Measurements from ENCODE around the gene D2HGDH. TPM values are rescaled to one million over a fixed set of nuclear protein-coding genes. Genes with fewer than 3 reads are reported as not detected.
"Not testable (repeated sequence)": the region's sequence is repeated elsewhere in the genome, so short reads cannot be mapped to it uniquely, and the experiment has no call there.

D2HGDH gene
- total RNA-seq, 1 donor from 2014 or later, result 10.0 TPM

GRCh38 chr2:241759067-241759807 lies 24.8 kb downstream of the D2HGDH start:
- Histone ChIP-seq H3K9ac (ENCODE audit: low read length) (no peak overlapping the region), H3K4me1 (ENCODE audit: insufficient read depth, low read length) (no peaks in the 10 kb centered on the region), H3K4me2 (ENCODE audit: low read length) (no peak overlapping the region), H4K20me1 (ENCODE audit: insufficient read depth, low read length) (peaks cover 12% of the 10 kb centered on the region), H3K4me3 (ENCODE audit: insufficient read depth, low read depth, low read length) (no peak overlapping the region), H3K9me3 (ENCODE audit: insufficient read depth, low read depth, low read length) (peaks cover 3% of the 10 kb centered on the region), H3K36me3 (ENCODE audit: insufficient read depth, low read length) (no peaks in the 10 kb centered on the region), H3K79me2 (ENCODE audit: insufficient read depth, low read length) (no peaks in the 10 kb centered on the region), H2AFZ (ENCODE audit: low read depth, low read length) (no peak overlapping the region), H3K27ac (ENCODE audit: low read depth, low read length) (no peak overlapping the region), H3K27me3 (ENCODE audit: insufficient read depth, low read length) (no peaks in the 10 kb centered on the region)
- no peak overlapping the region for H3K27ac Mint-ChIP-seq (ENCODE audit: unreplicated experiment)
- no peak overlapping the region for H3K4me3 Mint-ChIP-seq (ENCODE audit: unreplicated experiment)
- no peaks in the 10 kb centered on the region for H3K27me3 Mint-ChIP-seq (ENCODE audit: low read depth, unreplicated experiment)
- no peaks in the 10 kb centered on the region for H3K4me1 Mint-ChIP-seq (ENCODE audit: low read depth, unreplicated experiment)
- peaks cover 10% of the 10 kb centered on the region for H3K9me3 Mint-ChIP-seq (ENCODE audit: unreplicated experiment)
- DNase-seq (ENCODE audit: low read depth), result no peak
- TF ChIP-seq, protein P1, sequence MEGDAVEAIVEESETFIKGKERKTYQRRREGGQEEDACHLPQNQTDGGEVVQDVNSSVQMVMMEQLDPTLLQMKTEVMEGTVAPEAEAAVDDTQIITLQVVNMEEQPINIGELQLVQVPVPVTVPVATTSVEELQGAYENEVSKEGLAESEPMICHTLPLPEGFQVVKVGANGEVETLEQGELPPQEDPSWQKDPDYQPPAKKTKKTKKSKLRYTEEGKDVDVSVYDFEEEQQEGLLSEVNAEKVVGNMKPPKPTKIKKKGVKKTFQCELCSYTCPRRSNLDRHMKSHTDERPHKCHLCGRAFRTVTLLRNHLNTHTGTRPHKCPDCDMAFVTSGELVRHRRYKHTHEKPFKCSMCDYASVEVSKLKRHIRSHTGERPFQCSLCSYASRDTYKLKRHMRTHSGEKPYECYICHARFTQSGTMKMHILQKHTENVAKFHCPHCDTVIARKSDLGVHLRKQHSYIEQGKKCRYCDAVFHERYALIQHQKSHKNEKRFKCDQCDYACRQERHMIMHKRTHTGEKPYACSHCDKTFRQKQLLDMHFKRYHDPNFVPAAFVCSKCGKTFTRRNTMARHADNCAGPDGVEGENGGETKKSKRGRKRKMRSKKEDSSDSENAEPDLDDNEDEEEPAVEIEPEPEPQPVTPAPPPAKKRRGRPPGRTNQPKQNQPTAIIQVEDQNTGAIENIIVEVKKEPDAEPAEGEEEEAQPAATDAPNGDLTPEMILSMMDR (IDR thresholded peaks at IDR 0.05; ENCODE audit: insufficient read depth, low read depth, low read length), result no peak
- H3K36me3 Mint-ChIP-seq (ENCODE audit: low read depth, unreplicated experiment), result peaks cover 19% of the 10 kb centered on the region
- FAIRE-seq, result no peak

DNA sequence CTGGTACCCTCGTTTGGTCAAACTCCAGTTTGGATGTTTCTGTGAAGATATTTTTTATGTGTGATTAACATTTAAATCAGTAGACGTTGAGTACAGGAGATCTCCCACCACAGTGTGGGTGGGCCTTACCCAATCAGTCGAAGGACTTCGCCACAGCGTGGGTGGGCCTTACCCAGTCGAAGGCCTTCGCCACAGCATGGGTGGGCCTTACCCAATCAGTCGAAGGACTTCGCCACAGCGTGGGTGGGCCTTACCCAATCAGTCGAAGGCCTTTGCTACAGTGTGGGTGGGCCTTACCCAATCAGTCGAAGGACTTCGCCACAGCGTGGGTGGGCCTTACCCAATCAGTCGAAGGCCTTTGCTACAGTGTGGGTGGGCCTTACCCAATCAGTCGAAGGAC lies 25.5 kb downstream of the D2HGDH start:
- Mint-ChIP-seq H3K9me3 (ENCODE audit: unreplicated experiment) (peaks cover 10% of the 10 kb centered on the region), H3K36me3 (ENCODE audit: low read depth, unreplicated experiment) (peaks cover 18% of the 10 kb centered on the region)
- H2AFZ ChIP-seq (ENCODE audit: low read depth, low read length); H3K4me3 Mint-ChIP-seq (ENCODE audit: unreplicated experiment); H3K9ac ChIP-seq (ENCODE audit: low read length); DNase-seq (ENCODE audit: low read depth); FAIRE-seq; H3K79me2 ChIP-seq (ENCODE audit: insufficient read depth, low read length); H3K4me1 Mint-ChIP-seq (ENCODE audit: low read depth, unreplicated experiment); H3K4me1 ChIP-seq (ENCODE audit: insufficient read depth, low read length); H3K27ac ChIP-seq (ENCODE audit: low read depth, low read length); H3K27me3 Mint-ChIP-seq (ENCODE audit: low read depth, unreplicated experiment); H3K4me3 ChIP-seq (ENCODE audit: insufficient read depth, low read depth, low read length); H3K4me2 ChIP-seq (ENCODE audit: low read length); H3K27ac Mint-ChIP-seq (ENCODE audit: unreplicated experiment); H3K27me3 ChIP-seq (ENCODE audit: insufficient read depth, low read length); H3K36me3 ChIP-seq (ENCODE audit: insufficient read depth, low read length); H3K9me3 ChIP-seq (ENCODE audit: insufficient read depth, low read depth, low read length): not testable (repeated sequence)
- peaks cover 12% of the 10 kb centered on the region for H4K20me1 ChIP-seq (ENCODE audit: insufficient read depth, low read length)

GRCh38 chr2:241760301-241760771 lies 25.9 kb downstream of the D2HGDH start:
- Histone ChIP-seq H3K27me3 (ENCODE audit: insufficient read depth, low read length) (no peaks in the 10 kb centered on the region), H4K20me1 (ENCODE audit: insufficient read depth, low read length) (peaks cover 12% of the 10 kb centered on the region), H3K27ac (ENCODE audit: low read depth, low read length) (no peak overlapping the region), H2AFZ (ENCODE audit: low read depth, low read length) (no peak overlapping the region), H3K36me3 (ENCODE audit: insufficient read depth, low read length) (no peaks in the 10 kb centered on the region), H3K4me2 (ENCODE audit: low read length) (no peak overlapping the region), H3K79me2 (ENCODE audit: insufficient read depth, low read length) (no peaks in the 10 kb centered on the region), H3K9me3 (ENCODE audit: insufficient read depth, low read depth, low read length) (peaks cover 3% of the 10 kb centered on the region), H3K9ac (ENCODE audit: low read length) (no peak overlapping the region), H3K4me1 (ENCODE audit: insufficient read depth, low read length) (no peaks in the 10 kb centered on the region), H3K4me3 (ENCODE audit: insufficient read depth, low read depth, low read length) (no peak overlapping the region)
- H3K9me3 Mint-ChIP-seq (ENCODE audit: unreplicated experiment), result peaks cover 10% of the 10 kb centered on the region
- peaks cover 18% of the 10 kb centered on the region for H3K36me3 Mint-ChIP-seq (ENCODE audit: low read depth, unreplicated experiment)
- no peak for DNase-seq (ENCODE audit: low read depth)
- no peak for FAIRE-seq
- TF ChIP-seq EZH2 (IDR thresholded peaks at IDR 0.05; ENCODE audit: insufficient read depth, low read length), result no peak
- TF ChIP-seq, protein P1 (IDR thresholded peaks at IDR 0.05; ENCODE audit: insufficient read depth, low read depth, low read length), result no peak
- H3K4me3 Mint-ChIP-seq (ENCODE audit: unreplicated experiment), result no peak overlapping the region
- no peaks in the 10 kb centered on the region for H3K4me1 Mint-ChIP-seq (ENCODE audit: low read depth, unreplicated experiment)
- no peak overlapping the region for H3K27ac Mint-ChIP-seq (ENCODE audit: unreplicated experiment)
- no peaks in the 10 kb centered on the region for H3K27me3 Mint-ChIP-seq (ENCODE audit: low read depth, unreplicated experiment)
